Ishikawa (cell line): ENCODE measurements around the gene FOXP2.

Source experiments
- FOXM1 ChIP-seq: IDR thresholded peaks from 2 replicates; pipeline ENCODE4 v1.6.1; 2012; ENCODE audit warnings: low read depth, borderline replicate concordance
- REST ChIP-seq: IDR thresholded peaks from 2 replicates; pipeline ENCODE4 v1.6.1; 2012; ENCODE audit warnings: low read depth, mild to moderate bottlenecking
- TEAD4 ChIP-seq: IDR thresholded peaks from 2 replicates; pipeline ENCODE4 v1.6.1; 2012

- no peak for TF ChIP-seq FOXM1
- no peak for TF ChIP-seq TEAD4
- no peak for TF ChIP-seq REST
These were observed 306.1 kb downstream of the FOXP2 start for GRCh38 chr7:114720725-114721124.
